NB4 (cell line): Measurements from ENCODE around the gene PROC.

ENCODE experiments used
- CTCF ChIP-seq: IDR thresholded peaks from one replicate; pipeline ENCODE4 v1.5.1; 2012; ENCODE audit warnings: low read depth, low read length
- MAX ChIP-seq: IDR thresholded peaks from 2 replicates; pipeline ENCODE4 v1.6.1; 2011; ENCODE audit warnings: low read depth, low read length
- POLR2A ChIP-seq: IDR thresholded peaks from 2 replicates; pipeline ENCODE4 v1.6.1; 2011; ENCODE audit warnings: mild to moderate bottlenecking; ENCODE audit not compliant: insufficient read length; ENCODE audit errors: extremely low read depth

GRCh38 chr2:127421116-127421800 lies 3.0 kb downstream of the PROC start:
- no peak for TF ChIP-seq CTCF
- no peak for TF ChIP-seq POLR2A
- TF ChIP-seq MAX = no peak
